ELF-1 (cell line): ENCODE data around the gene AGPAT1.
"Not testable (repeated sequence)": the region's sequence is repeated elsewhere in the genome, so short reads cannot be mapped to it uniquely, and the experiment has no call there.

Source experiments
- DNase-seq: peaks from one replicate; pipeline ENCODE4 v3.0.0-alpha.2; 2016; ENCODE audit warnings: low read depth, low spot score

The AGPAT1 gene

GRCh38 chr6:32198866-32199265 is 23.0 kb upstream of the AGPAT1 start:
- no peak for DNase-seq

- DNase-seq, result no peak
Measured at GRCh38 chr6:32198345-32198696, 22.4 kb upstream of the AGPAT1 start.

GRCh38 chr6:32196682-32197616 is 21.1 kb upstream of the AGPAT1 start:
- DNase-seq, result no peak

- peak; percentile 91 for DNase-seq
Measured at GRCh38 chr6:32195902-32196681, 20.2 kb upstream of the AGPAT1 start.

- DNase-seq, result peak; percentile 100
Measured at GRCh38 chr6:32195652-32195901, 19.7 kb upstream of the AGPAT1 start.

GRCh38 chr6:32194825-32195651 is 19.2 kb upstream of the AGPAT1 start:
- no peak for DNase-seq

- no peak for DNase-seq
Measured at GRCh38 chr6:32194388-32194787, 18.5 kb upstream of the AGPAT1 start.

GRCh38 chr6:32193096-32193495 is 17.2 kb upstream of the AGPAT1 start:
- DNase-seq, result not testable (repeated sequence)

GRCh38 chr6:32192608-32193039 is 16.7 kb upstream of the AGPAT1 start, which contains the start of gene GPSM3:
TSS of gene GPSM3 (minus strand) at chr6:32192643. CDS start at chr6:32192513, 130 bp downstream.
- DNase-seq, result peak; percentile 76

- DNase-seq, result no peak
Measured at GRCh38 chr6:32191696-32192607, 16.1 kb upstream of the AGPAT1 start.

GRCh38 chr6:32190911-32191677 is 15.2 kb upstream of the AGPAT1 start:
- DNase-seq, result no peak

- DNase-seq, result peak; percentile 90
Measured at GRCh38 chr6:32190054-32190851, 14.4 kb upstream of the AGPAT1 start, which contains the start of gene PBX2. TSS of gene PBX2 (minus strand) at chr6:32190202. CDS start at chr6:32189915, 287 bp downstream.

- no peak for DNase-seq
Measured at GRCh38 chr6:32189742-32190053, 13.8 kb upstream of the AGPAT1 start.

GRCh38 chr6:32189069-32189741 is 13.3 kb upstream of the AGPAT1 start:
- no peak for DNase-seq

GRCh38 chr6:32188381-32189068 is 12.6 kb upstream of the AGPAT1 start:
- no peak for DNase-seq

- DNase-seq, result not testable (repeated sequence)
Measured at GRCh38 chr6:32187725-32188380, 12.0 kb upstream of the AGPAT1 start.

GRCh38 chr6:32187009-32187709 is 11.3 kb upstream of the AGPAT1 start:
- DNase-seq, result no peak
